Tibial nerve (tissue), 4 donors: ENCODE data around the gene GASK1A.

Source experiments
- CTCF ChIP-seq, 5 experiments: fragments of 200-600 bp in 3 of 5; fragments of 450-650 bp in 2 of 5; sonication (generic) in 3 of 5; IDR thresholded peaks; one replicate each; pipeline ENCODE4 v1.5.1; 2016 to 2019; ENCODE audit warnings: antibody characterized with exemption in 5 of 5, mild to moderate bottlenecking in 3 of 5, moderate library complexity in 2 of 5
- EP300 ChIP-seq, 2 donors: sonication (generic); formaldehyde crosslinking; IDR thresholded peaks; one replicate each; pipeline ENCODE4 v1.6.1; 2017; ENCODE audit warnings: antibody characterized with exemption in 2 of 2, mild to moderate bottlenecking in 1 of 2

GRCh38 chr3:43019826-43020225 lies 40.7 kb downstream of the GASK1A start:
- TF ChIP-seq EP300 (IDR thresholded peaks at IDR 0.05) (no peak), CTCF (IDR thresholded peaks at IDR 0.05) (no peak)
